Trophoblast cell (in vitro differentiated cells and primary cell): ENCODE data around the gene FYTTD1.
"Not testable (repeated sequence)": the region's sequence is repeated elsewhere in the genome, so short reads cannot be mapped to it uniquely, and the experiment has no call there.

Source experiments
- DNase-seq, 2 donors: peaks; one replicate each; pipeline ENCODE4 v3.0.0-alpha.2; 2016
- H2AFZ ChIP-seq: 2 replicates; pipeline ENCODE4 v1.6.1; 2013; ENCODE audit warnings: low read length, moderate library complexity, mild to moderate bottlenecking; ENCODE audit not compliant: insufficient read depth, poor library complexity
- H2AK5ac ChIP-seq: 2 replicates; pipeline ENCODE4 v1.6.1; 2013; ENCODE audit warnings: mild to moderate bottlenecking, low read length
- H2BK120ac ChIP-seq: 2 replicates; pipeline ENCODE4 v1.6.1; 2013; ENCODE audit warnings: low read length, mild to moderate bottlenecking, moderate library complexity; ENCODE audit not compliant: insufficient read depth, poor library complexity
- H2BK12ac ChIP-seq: 2 replicates; pipeline ENCODE4 v1.6.1; 2013; ENCODE audit warnings: mild to moderate bottlenecking, low read length, moderate library complexity
- H2BK5ac ChIP-seq: 2 replicates; pipeline ENCODE4 v1.6.1; 2013; ENCODE audit warnings: low read length, low read depth, moderate library complexity, mild to moderate bottlenecking; ENCODE audit not compliant: poor library complexity
- H3K14ac ChIP-seq: 2 replicates; pipeline ENCODE4 v1.6.1; 2013; ENCODE audit warnings: mild to moderate bottlenecking, low read length
- H3K18ac ChIP-seq: 2 replicates; pipeline ENCODE4 v1.6.1; 2013; ENCODE audit warnings: mild to moderate bottlenecking, low read length
- H3K23ac ChIP-seq: 2 replicates; pipeline ENCODE4 v1.6.1; 2013; ENCODE audit warnings: low read length
- H3K27ac ChIP-seq: 2 replicates; pipeline ENCODE4 v1.5.1; 2013; ENCODE audit warnings: low read depth, mild to moderate bottlenecking, inconsistent platforms, low read length, moderate library complexity
- H3K27me3 ChIP-seq: 2 replicates; pipeline ENCODE4 v1.6.1; 2013; ENCODE audit warnings: inconsistent platforms, mild to moderate bottlenecking, low read length, moderate library complexity; ENCODE audit not compliant: insufficient read depth
- H3K36me3 ChIP-seq, 2 experiments: 1 replicate in 1 of 2; 2 replicates in 1 of 2; pipeline ENCODE4 v1.6.1; 2013; ENCODE audit warnings: low read length in 2 of 2, mild to moderate bottlenecking in 2 of 2, moderate library complexity in 1 of 2; ENCODE audit not compliant: insufficient read depth in 2 of 2, control insufficient read depth in 1 of 2
- H3K4ac ChIP-seq: 2 replicates; pipeline ENCODE4 v1.6.1; 2013; ENCODE audit warnings: low read depth, mild to moderate bottlenecking, low read length, moderate library complexity
- H3K4me1 ChIP-seq, 2 experiments: 1 replicate in 1 of 2; 2 replicates in 1 of 2; pipeline ENCODE4 v1.6.1; 2013; ENCODE audit warnings: low read length in 2 of 2, mild to moderate bottlenecking in 2 of 2, moderate library complexity in 1 of 2; ENCODE audit not compliant: insufficient read depth in 2 of 2, control insufficient read depth in 1 of 2
- H3K4me2 ChIP-seq: 2 replicates; pipeline ENCODE4 v1.6.1; 2013; ENCODE audit warnings: inconsistent platforms, mild to moderate bottlenecking, low read length, moderate library complexity
- H3K4me3 ChIP-seq: 2 replicates; pipeline ENCODE4 v1.5.1; 2013; ENCODE audit warnings: mild to moderate bottlenecking, low read depth, low read length, inconsistent platforms
- H3K79me1 ChIP-seq: one replicate; pipeline ENCODE4 v1.6.1; 2013; ENCODE audit warnings: low read length
- H3K79me2 ChIP-seq: 2 replicates; pipeline ENCODE4 v1.6.1; 2013; ENCODE audit warnings: low read length, mild to moderate bottlenecking; ENCODE audit not compliant: control insufficient read depth, insufficient read depth, poor library complexity
- H3K9ac ChIP-seq: 2 replicates; pipeline ENCODE4 v1.6.1; 2013; ENCODE audit warnings: mild to moderate bottlenecking, low read length
- H3K9me3 ChIP-seq: 2 replicates; pipeline ENCODE4 v1.6.1; 2013; ENCODE audit warnings: low read depth, mild to moderate bottlenecking, control low read depth, inconsistent platforms, low read length; ENCODE audit not compliant: insufficient read depth
- H4K12ac ChIP-seq: 2 replicates; pipeline ENCODE4 v1.6.1; 2013; ENCODE audit warnings: low read depth, mild to moderate bottlenecking, low read length, moderate library complexity
- H4K8ac ChIP-seq: 2 replicates; pipeline ENCODE4 v1.6.1; 2013; ENCODE audit warnings: low read depth, mild to moderate bottlenecking, low read length, moderate library complexity
- H4K91ac ChIP-seq: one replicate; pipeline ENCODE4 v1.6.1; 2013; ENCODE audit warnings: low read depth, mild to moderate bottlenecking, low read length, moderate library complexity
- WGBS: extraction: QIAGEN DNeasy Blood & Tissue Kit; methylation state at CpG from one replicate; pipeline ENCODE4 v1.1.7; 2013; ENCODE audit warnings: missing lambda C conversion rate; ENCODE audit not compliant: insufficient read length, insufficient coverage; ENCODE audit errors: extremely low coverage; 5-methylcytosine and 5-hydroxymethylcytosine counted together

Gene FYTTD1

DNA sequence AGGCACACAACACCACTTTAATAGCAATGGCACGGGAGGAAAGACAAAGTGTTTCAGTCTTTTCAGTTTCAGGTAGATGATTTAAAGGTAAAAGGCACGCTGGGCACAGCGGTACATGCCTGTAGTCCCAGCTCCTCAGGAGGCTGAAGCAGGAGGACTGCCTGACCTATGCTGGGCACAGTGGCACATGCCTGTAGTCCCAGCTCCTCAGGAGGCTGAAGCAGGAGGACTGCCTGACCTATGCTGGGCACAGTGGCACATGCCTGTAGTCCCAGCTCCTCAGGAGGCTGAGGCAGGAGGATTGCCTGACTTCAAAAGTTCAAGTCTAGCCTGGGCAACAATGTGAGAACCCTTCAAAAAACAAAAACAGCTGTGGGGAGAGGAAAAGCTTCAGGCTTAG, 21.8 kb upstream of the FYTTD1 start:
- H2AK5ac ChIP-seq, H4K91ac ChIP-seq, H2BK120ac ChIP-seq, H2BK5ac ChIP-seq, H3K4me2 ChIP-seq, H3K9me3 ChIP-seq, H2AFZ ChIP-seq, H3K14ac ChIP-seq, H3K27me3 ChIP-seq, H3K4me3 ChIP-seq, H3K9ac ChIP-seq, H3K23ac ChIP-seq, H4K8ac ChIP-seq, H3K79me1 ChIP-seq, H3K4me1 ChIP-seq, H3K79me2 ChIP-seq, H2BK12ac ChIP-seq, H3K18ac ChIP-seq, DNase-seq, H3K36me3 ChIP-seq, H4K12ac ChIP-seq, H3K27ac ChIP-seq, H3K4ac ChIP-seq: not testable (repeated sequence)
- WGBS = no CpG with 5 or more reads among the region's 3 CpGs

DNA sequence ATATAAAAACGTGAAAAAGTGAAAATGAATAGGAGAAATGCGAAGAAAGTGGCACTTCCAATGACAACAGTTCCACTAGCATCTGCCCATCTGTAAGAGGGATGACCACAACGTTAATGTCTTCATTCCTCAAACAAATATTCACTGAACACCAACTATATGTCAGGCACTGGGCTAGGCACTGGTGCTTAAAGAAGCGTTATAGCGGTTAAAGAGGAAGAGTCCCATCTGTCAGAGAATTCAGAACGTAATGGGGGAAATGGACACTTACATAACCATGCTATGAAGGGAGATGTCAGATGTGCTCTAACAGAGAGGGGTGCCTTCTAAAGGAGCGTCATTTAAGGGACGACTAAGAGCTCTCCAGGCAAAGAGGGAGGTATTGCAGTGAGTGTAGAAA, 21.2 kb upstream of the FYTTD1 start:
- Histone ChIP-seq H4K91ac (no peak overlapping the region), H3K4me1 (no peaks in the 10 kb centered on the region), H2BK5ac (no peak overlapping the region), H3K36me3 (no peaks in the 10 kb centered on the region), H4K8ac (no peak overlapping the region), H3K9ac (no peak overlapping the region), H3K4ac (no peak overlapping the region), H3K4me3 (no peak overlapping the region), H2AK5ac (no peak overlapping the region), H3K79me2 (no peaks in the 10 kb centered on the region), H2BK120ac (no peak overlapping the region), H2BK12ac (no peak overlapping the region), H2AFZ (no peak overlapping the region), H4K12ac (no peak overlapping the region), H3K27ac (no peak overlapping the region), H3K27me3 (no peaks in the 10 kb centered on the region), H3K18ac (no peak overlapping the region), H3K9me3 (no peaks in the 10 kb centered on the region), H3K23ac (no peak overlapping the region), H3K4me2 (no peak overlapping the region), H3K79me1 (no peaks in the 10 kb centered on the region), H3K14ac (no peak overlapping the region)
- WGBS = 100% methylated on average over 2 of the region's 8 CpGs
- no peak for DNase-seq

DNA sequence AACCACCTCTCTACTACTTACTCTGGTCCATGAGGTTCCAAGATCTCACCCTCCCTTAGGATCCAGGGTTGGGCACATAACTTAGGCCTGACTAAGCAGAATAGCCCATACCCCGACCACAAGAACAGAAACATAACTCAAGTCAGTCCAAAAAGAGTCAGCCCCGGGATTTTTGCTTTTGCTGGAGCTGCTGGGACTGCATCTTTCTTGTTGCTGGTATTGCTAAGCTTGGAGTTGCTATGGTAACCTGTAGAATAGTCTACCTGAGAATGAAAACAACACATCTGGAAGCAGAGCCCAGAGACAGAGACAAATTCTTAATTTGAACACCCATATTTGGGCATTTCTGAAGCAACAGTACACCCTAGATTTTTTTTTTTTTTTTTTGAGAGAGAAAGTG, 19.5 kb upstream of the FYTTD1 start:
- H2AK5ac ChIP-seq = no peak overlapping the region
- H3K36me3 ChIP-seq = no peaks in the 10 kb centered on the region
- H4K8ac ChIP-seq = no peak overlapping the region
- H3K9me3 ChIP-seq = no peaks in the 10 kb centered on the region
- no peak overlapping the region for H3K4me3 ChIP-seq
- no peak for DNase-seq
- no CpG with 5 or more reads among the region's 2 CpGs for WGBS
- H3K27me3 ChIP-seq = no peaks in the 10 kb centered on the region
- H3K4me2 ChIP-seq = no peak overlapping the region
- no peak overlapping the region for H3K14ac ChIP-seq
- H4K91ac ChIP-seq = no peak overlapping the region
- no peak overlapping the region for H2BK12ac ChIP-seq
- H3K4me1 ChIP-seq = no peaks in the 10 kb centered on the region
- H3K23ac ChIP-seq = no peak overlapping the region
- no peak overlapping the region for H2BK5ac ChIP-seq
- H4K12ac ChIP-seq = no peak overlapping the region
- H3K18ac ChIP-seq = no peak overlapping the region
- no peak overlapping the region for H2AFZ ChIP-seq
- no peak overlapping the region for H3K9ac ChIP-seq
- no peak overlapping the region for H3K4ac ChIP-seq
- H3K79me1 ChIP-seq = no peaks in the 10 kb centered on the region
- no peaks in the 10 kb centered on the region for H3K79me2 ChIP-seq
- no peak overlapping the region for H3K27ac ChIP-seq
- no peak overlapping the region for H2BK120ac ChIP-seq

DNA sequence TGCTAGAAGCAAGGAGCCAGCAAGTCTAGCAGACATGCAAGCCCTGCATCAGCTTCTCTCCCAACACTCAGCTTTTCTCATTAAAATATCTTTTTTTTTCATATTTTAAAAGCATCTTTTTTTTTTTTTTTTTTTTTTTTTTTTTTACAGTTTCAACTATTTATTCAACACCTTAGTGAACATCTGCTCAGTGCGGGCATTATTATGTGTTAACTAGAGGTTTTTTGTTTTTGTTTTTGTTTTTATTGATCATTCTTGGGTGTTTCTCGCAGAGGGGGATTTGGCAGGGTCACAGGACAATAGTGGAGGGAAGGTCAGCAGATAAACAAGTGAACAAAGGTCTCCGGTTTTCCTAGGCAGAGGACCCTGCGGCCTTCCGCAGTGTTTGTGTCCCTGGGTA, 18.9 kb upstream of the FYTTD1 start:
- H3K18ac ChIP-seq, H2AK5ac ChIP-seq, H3K27me3 ChIP-seq, H2AFZ ChIP-seq, H3K79me2 ChIP-seq, H3K23ac ChIP-seq, H3K9ac ChIP-seq, H3K4me2 ChIP-seq, H3K4me3 ChIP-seq, H4K12ac ChIP-seq, H3K9me3 ChIP-seq, H3K27ac ChIP-seq, DNase-seq, H2BK5ac ChIP-seq, H2BK12ac ChIP-seq, H2BK120ac ChIP-seq, H3K4me1 ChIP-seq, H3K36me3 ChIP-seq, H3K14ac ChIP-seq, H4K91ac ChIP-seq, H3K4ac ChIP-seq, H4K8ac ChIP-seq, H3K79me1 ChIP-seq: not testable (repeated sequence)
- WGBS = no CpG with 5 or more reads among the region's 5 CpGs
